AG09309 (cell line): ENCODE data around the gene CGN.
A peak's percentile ranks its signal among the peaks of the same experiment; 100 is the strongest.

Experiments
- DNase-seq: peaks from one replicate; pipeline ENCODE4 v3.0.0-alpha.2; 2010; ENCODE audit warnings: low read depth
- H3K4me3 ChIP-seq: 2 replicates; pipeline ENCODE4 v1.5.1; 2011; ENCODE audit warnings: mild to moderate bottlenecking, low read depth, low read length, moderate library complexity; ENCODE audit not compliant: control insufficient read depth
- CTCF ChIP-seq: IDR thresholded peaks from 2 replicates; pipeline ENCODE4 v1.5.1; 2011; ENCODE audit warnings: mild to moderate bottlenecking, low read depth, low read length, inconsistent platforms; ENCODE audit not compliant: insufficient read depth, control insufficient read depth; ENCODE audit errors: missing control alignments

CGN gene

DNA sequence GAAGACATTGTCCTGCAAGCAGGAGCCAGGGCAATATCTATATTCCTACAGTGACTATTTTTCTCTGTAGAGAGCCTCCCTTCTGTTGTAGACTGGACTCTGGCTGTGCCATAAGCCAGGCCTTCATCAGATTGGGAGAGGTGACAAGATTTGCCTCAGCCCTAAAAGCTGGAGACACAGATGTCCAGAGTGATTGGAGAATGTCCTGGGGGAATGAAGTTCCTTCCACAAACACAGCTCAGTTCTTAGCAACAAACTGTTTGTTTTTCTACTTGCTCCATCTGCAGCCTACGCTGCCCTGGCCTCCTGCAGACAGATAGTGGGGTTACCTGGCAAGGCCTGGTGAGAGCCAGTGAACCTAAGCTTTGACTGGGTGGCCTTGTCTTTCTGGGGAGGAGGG lies 70.7 kb downstream of the CGN start:
- no peak overlapping the region for H3K4me3 ChIP-seq
- no peak for TF ChIP-seq CTCF
- no peak for DNase-seq

DNA sequence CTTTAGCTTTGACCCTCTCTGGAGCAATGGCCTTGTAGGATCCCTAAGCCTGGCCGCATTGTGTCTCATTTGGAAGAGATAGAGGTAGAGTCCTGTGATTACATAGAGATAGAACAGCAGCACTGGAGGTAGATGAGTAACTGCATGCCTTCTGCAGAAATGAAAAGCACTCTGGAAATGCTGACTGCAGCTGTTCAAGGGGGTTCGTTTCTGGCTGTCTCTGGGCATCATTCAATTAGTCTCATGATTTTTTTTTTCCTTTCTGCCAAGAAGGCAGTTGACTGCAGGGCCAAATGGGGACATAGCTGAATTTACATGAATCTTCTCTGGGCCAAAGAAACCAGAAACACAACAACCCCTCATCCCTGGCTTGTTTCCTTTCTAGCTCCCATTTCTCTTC lies 72.6 kb downstream of the CGN start:
- no peak overlapping the region for H3K4me3 ChIP-seq
- no peak for DNase-seq
- no peak for TF ChIP-seq CTCF

DNA sequence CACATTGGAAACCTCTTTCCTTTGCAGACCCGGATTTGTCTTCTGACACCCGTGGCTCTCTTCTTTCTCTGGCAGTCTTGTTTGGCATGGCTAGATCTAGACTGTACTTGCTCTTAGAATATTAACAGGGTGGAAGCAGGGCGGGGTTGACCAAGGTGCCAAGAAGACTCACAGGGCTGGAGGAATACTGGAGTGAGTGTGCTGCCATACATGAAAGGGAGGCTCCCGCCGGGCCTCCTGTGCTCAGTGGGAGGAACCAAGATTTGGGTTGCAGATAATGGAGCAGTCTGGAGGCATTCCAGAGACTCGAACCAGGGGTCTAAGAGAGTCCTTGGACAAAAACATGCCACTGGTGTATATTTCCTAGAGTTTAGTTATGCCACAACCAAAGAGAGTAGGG lies 73.1 kb downstream of the CGN start:
- no peak for TF ChIP-seq CTCF
- DNase-seq = no peak
- no peak overlapping the region for H3K4me3 ChIP-seq

- no peak for DNase-seq
- TF ChIP-seq CTCF = no peak
- H3K4me3 ChIP-seq = no peak overlapping the region
These were observed 73.6 kb downstream of the CGN start for GRCh38 chr1:151584780-151585179.

DNA sequence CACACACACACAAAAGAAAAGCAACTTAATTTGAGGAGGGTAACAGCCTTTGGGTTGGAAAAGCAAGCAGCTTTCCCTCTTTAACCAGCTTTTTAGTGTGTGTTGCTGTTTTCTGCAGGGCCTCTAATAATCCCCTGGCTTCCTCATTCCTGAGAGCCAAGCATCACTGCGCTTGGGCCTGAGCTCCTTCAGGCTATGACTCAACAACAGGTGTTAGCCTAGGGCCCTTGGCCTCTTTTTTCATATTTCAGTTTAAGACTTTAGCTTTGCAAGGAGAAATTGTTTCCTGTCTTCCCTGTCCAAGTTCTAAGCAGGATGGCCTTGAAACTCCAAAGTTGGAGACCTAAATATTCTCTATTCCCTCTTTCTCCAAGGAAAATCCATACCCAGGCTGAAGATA lies 74.4 kb downstream of the CGN start:
- DNase-seq = peak; percentile 29
- no peak overlapping the region for H3K4me3 ChIP-seq
- no peak for TF ChIP-seq CTCF
